Gastroesophageal sphincter (tissue), 3 donors: ENCODE measurements around the gene DOCK4.

Experiments
- CTCF ChIP-seq, 4 experiments: fragments of 200-600 bp in 2 of 4; fragments of 450-650 bp in 2 of 4; sonication (generic) in 1 of 4; IDR thresholded peaks; one replicate each; pipeline ENCODE4 v1.5.1; 2017 to 2019; ENCODE audit warnings: antibody characterized with exemption in 4 of 4, mild to moderate bottlenecking in 2 of 4, moderate library complexity in 2 of 4
- EP300 ChIP-seq: sonication (generic); formaldehyde crosslinking; IDR thresholded peaks from one replicate; pipeline ENCODE4 v1.6.1; 2017; ENCODE audit warnings: antibody characterized with exemption, mild to moderate bottlenecking
- POLR2A ChIP-seq, 2 donors: fragments of 450-650 bp; IDR thresholded peaks; one replicate each; pipeline ENCODE4 v1.6.1; 2017; ENCODE audit warnings: antibody characterized with exemption in 2 of 2, mild to moderate bottlenecking in 2 of 2, moderate library complexity in 1 of 2
- POLR2AphosphoS5 ChIP-seq: sonication (generic); formaldehyde crosslinking; IDR thresholded peaks from one replicate; pipeline ENCODE4 v1.6.1; 2017; ENCODE audit warnings: antibody characterized with exemption

GRCh38 chr7:112143582-112143981 lies 62.6 kb downstream of the DOCK4 start:
- TF ChIP-seq CTCF (IDR thresholded peaks at IDR 0.05), result no peak
- no peak for TF ChIP-seq EP300
- peak; percentile 6 for TF ChIP-seq POLR2AphosphoS5
- no peak for TF ChIP-seq POLR2A (IDR thresholded peaks at IDR 0.05)
